PC-9 (cell line): ENCODE results near the gene NUTM1. TPM values are rescaled to one million over a fixed set of nuclear protein-coding genes. Genes with fewer than 3 reads are reported as not detected.
A peak's percentile ranks its signal among the peaks of the same experiment; 100 is the strongest.

Experiments
- BruUV-seq: library from RNA; stranded (reverse); fragments of 400-500 nt; replicated peaks from 2 replicates; lab custom pipeline; 2021; lab: Mats Ljungman, UMichigan
- CTCF ChIA-PET: fragments of 300-600 bp; sonication (Branson Sonifier 250); formaldehyde crosslinking; loops from one replicate; lab custom pipeline; 2022; ENCODE audit warnings: antibody characterized with exemption; lab: Charles Lee
- POLR2A ChIA-PET: fragments of 300-600 bp; sonication (Branson Sonifier 250); formaldehyde crosslinking; loops from one replicate; lab custom pipeline; 2022; ENCODE audit warnings: antibody characterized with exemption; ENCODE audit not compliant: unreplicated experiment; lab: Charles Lee
- DNase-seq, 2 experiments: peaks; one replicate each; pipeline versions ENCODE4 v3.0.0 to v3.0.0-alpha.2; 2015 to 2022; ENCODE audit warnings: mixed read lengths in 1 of 2
- H2AFZ ChIP-seq: fragments of 200-600 bp; sonication (generic); 2 replicates; pipeline ENCODE4 v1.8.1; 2017; ENCODE audit warnings: antibody characterized with exemption
- H3F3A ChIP-seq: fragments of 200-600 bp; sonication (generic); 2 replicates; pipeline ENCODE4 v1.8.1; 2017; ENCODE audit warnings: antibody characterized with exemption, mild to moderate bottlenecking, low read depth; ENCODE audit not compliant: insufficient read depth
- H3K27ac ChIP-seq: fragments of 200-600 bp; sonication (generic); 2 replicates; pipeline ENCODE4 v1.6.1; 2016; ENCODE audit warnings: mixed run types
- H3K27me3 ChIP-seq: fragments of 200-600 bp; sonication (generic); 2 replicates; pipeline ENCODE4 v1.6.1; 2016; ENCODE audit warnings: low read depth, mixed run types; ENCODE audit not compliant: insufficient read depth
- H3K36me3 ChIP-seq: fragments of 200-600 bp; sonication (generic); 2 replicates; pipeline ENCODE4 v1.6.1; 2016; ENCODE audit warnings: low read depth, mixed run types
- H3K4me1 ChIP-seq: fragments of 200-600 bp; sonication (generic); replicated peaks from 2 replicates; pipeline ENCODE4 v1.6.1; 2016; ENCODE audit warnings: mixed run types; ENCODE audit not compliant: insufficient read depth
- H3K4me2 ChIP-seq: fragments of 200-600 bp; sonication (generic); 2 replicates; pipeline ENCODE4 v1.6.1; 2017; ENCODE audit warnings: mixed run types
- H3K4me3 ChIP-seq: fragments of 200-600 bp; sonication (generic); 2 replicates; pipeline ENCODE4 v1.6.1; 2016; ENCODE audit warnings: mixed run types
- H3K79me2 ChIP-seq: fragments of 200-600 bp; sonication (generic); 2 replicates; pipeline ENCODE4 v1.6.1; 2017; ENCODE audit warnings: low read depth, mixed run types
- H3K9me2 ChIP-seq: fragments of 200-600 bp; sonication (generic); 2 replicates; pipeline ENCODE4 v1.8.1; 2017; ENCODE audit warnings: mild to moderate bottlenecking; ENCODE audit not compliant: insufficient read depth
- H3K9me3 ChIP-seq: fragments of 200-600 bp; sonication (generic); 2 replicates; pipeline ENCODE4 v1.8.1; 2016; ENCODE audit warnings: low read depth; ENCODE audit not compliant: insufficient read depth
- H4K20me1 ChIP-seq: fragments of 200-600 bp; sonication (generic); 2 replicates; pipeline ENCODE4 v1.8.1; 2017; ENCODE audit not compliant: insufficient read depth
- EZH2 ChIP-seq: fragments of 200-600 bp; sonication (generic); IDR thresholded peaks from 2 replicates; pipeline ENCODE4 v1.8.0; 2017; ENCODE audit warnings: antibody characterized with exemption, low read depth
- intact Hi-C: fragments of 100-400 bp; cut with micrococcal nuclease; formaldehyde crosslinking; loops from one replicate; pipeline ENCODE4 v1.10.0; 2022; ENCODE audit not compliant: unreplicated experiment
- total RNA-seq: library from RNA; stranded (reverse); gene quantifications from 2 replicates; pipeline ENCODE4 v1.2.3, GENCODE V29; 2021
- TF ChIP-seq, protein P1 (sequence below): fragments of 200-600 bp; sonication (generic); conservative IDR thresholded peaks from 2 replicates; pipeline ENCODE4 v1.6.1; 2017; ENCODE audit warnings: mixed run types, antibody characterized with exemption, mild to moderate bottlenecking, moderate library complexity

Gene NUTM1
- total RNA-seq, 1 experiment from 2014 or later = not detected

DNA sequence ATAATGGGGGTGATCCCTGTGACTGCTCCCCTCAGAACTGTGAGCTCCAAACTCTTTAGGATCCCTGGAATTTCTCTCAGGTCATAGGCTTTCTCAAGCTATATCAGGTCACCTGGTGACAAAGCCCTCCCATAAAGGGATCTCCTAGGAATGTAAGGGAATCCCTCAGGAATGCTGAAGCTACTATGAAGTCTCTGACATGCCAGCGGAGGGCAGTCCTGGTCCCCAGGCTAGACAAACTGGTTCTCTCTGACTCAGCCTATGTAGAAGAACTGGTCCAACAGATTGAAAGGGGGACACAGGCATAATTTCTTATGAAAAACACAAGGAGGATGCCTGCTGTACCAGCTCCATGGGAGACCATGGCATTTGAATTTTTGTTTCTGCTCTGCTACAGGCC lies 17.2 kb downstream of the NUTM1 start:
- Histone ChIP-seq H3K36me3 (0 out of 2 replicates have a peak, but pooled peaks cover 3% of the 10 kb centered on the region), H3K9me2 (no peaks in the 10 kb centered on the region), H3K4me3 (no peak overlapping the region), H3K9me3 (no peaks in the 10 kb centered on the region), H3K79me2 (peaks cover 7% of the 10 kb centered on the region; the same call in 1 of the 2 replicates), H4K20me1 (no peaks in the 10 kb centered on the region), H2AFZ (no peak overlapping the region), H3K4me2 (peak overlapping the region; percentile 42), H3K27ac (no peak overlapping the region), H3K27me3 (no peaks in the 10 kb centered on the region), H3F3A (peaks cover 23% of the 10 kb centered on the region), H3K4me1 (peaks cover 49% of the 10 kb centered on the region)
- peak; percentile 82 to 94 for DNase-seq
- intact Hi-C loops = loop anchor here (10.0 kb wide), 1 partner anchor 135 kb away; the partner anchor contains the start of gene EMC4
- TF ChIP-seq EZH2 = no peak
- TF ChIP-seq, protein P1, sequence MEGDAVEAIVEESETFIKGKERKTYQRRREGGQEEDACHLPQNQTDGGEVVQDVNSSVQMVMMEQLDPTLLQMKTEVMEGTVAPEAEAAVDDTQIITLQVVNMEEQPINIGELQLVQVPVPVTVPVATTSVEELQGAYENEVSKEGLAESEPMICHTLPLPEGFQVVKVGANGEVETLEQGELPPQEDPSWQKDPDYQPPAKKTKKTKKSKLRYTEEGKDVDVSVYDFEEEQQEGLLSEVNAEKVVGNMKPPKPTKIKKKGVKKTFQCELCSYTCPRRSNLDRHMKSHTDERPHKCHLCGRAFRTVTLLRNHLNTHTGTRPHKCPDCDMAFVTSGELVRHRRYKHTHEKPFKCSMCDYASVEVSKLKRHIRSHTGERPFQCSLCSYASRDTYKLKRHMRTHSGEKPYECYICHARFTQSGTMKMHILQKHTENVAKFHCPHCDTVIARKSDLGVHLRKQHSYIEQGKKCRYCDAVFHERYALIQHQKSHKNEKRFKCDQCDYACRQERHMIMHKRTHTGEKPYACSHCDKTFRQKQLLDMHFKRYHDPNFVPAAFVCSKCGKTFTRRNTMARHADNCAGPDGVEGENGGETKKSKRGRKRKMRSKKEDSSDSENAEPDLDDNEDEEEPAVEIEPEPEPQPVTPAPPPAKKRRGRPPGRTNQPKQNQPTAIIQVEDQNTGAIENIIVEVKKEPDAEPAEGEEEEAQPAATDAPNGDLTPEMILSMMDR = no peak
- BruUV-seq = no TSS peak
- ChIA-PET CTCF (interaction anchor here (0.5 to 1.2 kb wide), 4 partner anchors 9 to 483 kb away, joined by 3 to 12 read pairs (median 4); partner anchors contain the start of genes NOP10 and NUTM1), POLR2A (interaction anchor here (0.5 kb wide), 2 partner anchors 22 kb away, joined by 6 to 11 read pairs; no protein-coding TSS in a partner anchor)

DNA sequence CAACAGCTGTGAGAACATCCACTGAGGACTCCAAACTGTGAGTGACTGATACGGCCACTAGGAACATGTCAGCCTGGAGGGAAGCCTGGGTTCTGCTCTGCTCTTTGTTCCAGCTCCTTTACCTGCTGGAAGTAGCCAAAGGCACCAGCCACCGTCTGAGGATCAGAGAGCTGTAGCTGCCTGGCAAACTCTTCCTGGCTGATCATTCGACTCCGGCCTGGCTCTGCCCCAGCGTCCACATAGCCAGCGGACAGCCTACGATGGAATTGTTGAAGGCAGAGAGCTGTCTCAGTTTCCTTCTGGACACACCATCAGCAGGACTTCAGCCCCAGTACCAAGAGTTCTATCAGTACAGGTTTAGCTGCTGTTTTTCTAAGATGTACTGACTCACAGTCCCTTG lies 18.2 kb downstream of the NUTM1 start:
- ChIA-PET POLR2A (no interaction called here), CTCF (no interaction called here)
- Histone ChIP-seq H3F3A (peaks cover 23% of the 10 kb centered on the region), H4K20me1 (no peaks in the 10 kb centered on the region), H2AFZ (no peak overlapping the region), H3K27me3 (no peaks in the 10 kb centered on the region), H3K79me2 (peaks cover 15% of the 10 kb centered on the region), H3K4me2 (peak overlapping the region; percentile 37; the same call in 1 of the 2 replicates), H3K36me3 (0 out of 2 replicates have a peak, but pooled peaks cover 3% of the 10 kb centered on the region), H3K9me2 (no peaks in the 10 kb centered on the region), H3K27ac (peak overlapping the region; percentile 22; the same call in 1 of the 2 replicates), H3K4me3 (no peak overlapping the region), H3K9me3 (no peaks in the 10 kb centered on the region), H3K4me1 (peaks cover 55% of the 10 kb centered on the region)
- TF ChIP-seq, protein P1 = no peak
- TF ChIP-seq EZH2 = no peak
- no TSS peak for BruUV-seq
- DNase-seq = no peak
- intact Hi-C loops = loop anchor here (10.0 kb wide), 1 partner anchor 136 kb away; the partner anchor contains the start of gene EMC4

DNA sequence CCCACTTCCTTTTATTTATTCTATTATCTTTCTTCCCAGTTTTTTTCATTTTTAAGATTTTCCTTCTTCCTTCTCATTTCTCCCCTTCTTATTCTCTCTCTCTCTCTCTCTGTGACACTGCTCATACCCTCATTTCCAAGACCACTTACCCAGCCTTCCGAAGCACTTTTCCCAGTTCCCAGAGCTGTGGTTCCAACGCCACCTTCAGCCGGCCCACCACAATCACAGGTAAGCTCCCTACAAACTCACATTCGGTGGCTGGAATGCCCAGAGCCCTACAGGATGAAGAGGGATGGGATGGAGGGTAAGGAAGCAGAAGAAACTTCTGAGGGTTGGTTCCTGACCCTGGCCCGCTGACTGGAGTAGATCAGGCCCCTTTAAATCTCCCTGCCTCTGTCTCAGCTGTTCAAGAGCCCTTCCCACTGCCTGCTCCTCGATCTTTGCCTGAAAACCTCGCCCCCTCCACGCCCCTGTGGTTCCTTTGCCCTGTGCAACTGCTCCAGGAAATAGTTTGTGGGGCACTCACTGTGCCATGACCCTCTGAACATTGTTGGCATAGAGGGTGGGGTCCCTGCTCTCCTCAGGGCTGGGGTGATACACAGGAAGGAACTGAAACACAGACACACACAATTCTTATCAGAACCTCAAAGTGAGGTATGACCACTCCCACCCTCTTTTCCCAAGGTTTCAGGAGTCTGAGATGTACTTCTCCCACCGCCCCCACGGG lies 19.1 kb downstream of the NUTM1 start:
- peaks cover 15% of the 10 kb centered on the region for H3K79me2 ChIP-seq
- H3K27ac ChIP-seq = peak overlapping the region; percentile 58; the same call in 1 of the 2 replicates
- peaks cover 55% of the 10 kb centered on the region for H3K4me1 ChIP-seq
- no peaks in the 10 kb centered on the region for H3K9me2 ChIP-seq
- POLR2A ChIA-PET = no interaction called here
- peak overlapping the region; percentile 27; the same call in 1 of the 2 replicates for H3K4me2 ChIP-seq
- H3K9me3 ChIP-seq = no peaks in the 10 kb centered on the region
- BruUV-seq = no TSS peak
- H3F3A ChIP-seq = peaks cover 23% of the 10 kb centered on the region
- H2AFZ ChIP-seq = no peak overlapping the region
- CTCF ChIA-PET = no interaction called here
- TF ChIP-seq, protein P1 = no peak
- TF ChIP-seq EZH2 = no peak
- 0 out of 2 replicates have a peak, but pooled peaks cover 3% of the 10 kb centered on the region for H3K36me3 ChIP-seq
- no peak overlapping the region for H3K4me3 ChIP-seq
- no peaks in the 10 kb centered on the region for H3K27me3 ChIP-seq
- intact Hi-C loops = loop anchor here (10.0 kb wide), 1 partner anchor 137 kb away; the partner anchor contains the start of gene EMC4
- H4K20me1 ChIP-seq = no peaks in the 10 kb centered on the region
- DNase-seq = peak; percentile 37 to 74
